Hematopoietic multipotent progenitor cell treated with erythropoietin and hydrocortisone succinate and interleukin-3 and kit ligand, for 15 days (in vitro differentiated cells): Measurements from ENCODE around the gene FBLN2.

ENCODE experiments used
- DNase-seq: peaks from one replicate; pipeline ENCODE4 v3.0.0-alpha.2; 2015; ENCODE audit warnings: low spot score

The FBLN2 gene

GRCh38 chr3:13648060-13649001 is 99.4 kb downstream of the FBLN2 start:
- DNase-seq, result peak; percentile 57

DNA sequence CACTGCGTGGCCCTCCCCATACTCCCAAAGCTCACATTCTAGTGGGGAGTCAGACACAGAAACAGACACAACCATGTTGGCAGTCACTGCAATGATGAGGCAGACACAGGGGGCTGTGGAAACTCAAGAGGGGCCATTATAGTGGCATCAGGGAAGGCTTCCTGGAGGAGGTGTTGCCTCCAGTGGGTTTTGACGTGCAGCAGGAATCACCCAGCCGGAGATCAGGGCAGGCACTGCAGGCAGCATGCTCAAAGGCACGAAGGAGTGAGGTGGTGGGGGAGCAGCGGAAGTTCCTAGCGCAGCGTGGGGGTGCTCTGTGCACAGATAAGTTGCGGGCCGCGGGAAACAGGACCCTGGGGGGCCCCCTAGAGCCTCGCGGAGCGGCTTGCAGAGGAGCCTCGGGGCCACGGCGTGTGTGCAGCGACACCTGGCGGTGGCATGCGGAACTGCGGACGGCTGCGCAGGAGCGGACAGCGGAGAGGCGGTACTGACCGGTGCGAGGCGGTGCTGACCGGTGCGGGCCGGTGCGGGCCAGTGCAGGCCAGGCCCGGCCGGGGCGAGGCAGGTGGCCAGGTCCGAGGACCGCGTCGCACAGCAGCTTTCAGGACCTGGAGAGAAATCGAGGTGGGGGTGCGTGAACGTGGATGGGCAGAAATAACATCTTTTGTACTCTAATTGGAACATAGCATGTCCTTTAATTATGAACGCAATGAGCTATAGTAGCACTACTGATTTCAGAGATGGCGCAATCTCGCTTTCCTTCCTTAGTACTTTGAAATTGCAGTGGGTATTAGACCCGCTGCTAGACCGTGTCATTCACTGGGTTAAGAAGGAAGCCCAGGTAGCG is 101.5 kb downstream of the FBLN2 start:
- DNase-seq, result peak; percentile 71

- DNase-seq, result no peak
Measured at GRCh38 chr3:13651057-13651400, 102.1 kb downstream of the FBLN2 start.

- no peak for DNase-seq
Measured at GRCh38 chr3:13651775-13652428, 103.0 kb downstream of the FBLN2 start.

GRCh38 chr3:13652728-13653127 is 103.8 kb downstream of the FBLN2 start:
- no peak for DNase-seq

GRCh38 chr3:13653631-13654279 is 104.8 kb downstream of the FBLN2 start:
- no peak for DNase-seq

DNA sequence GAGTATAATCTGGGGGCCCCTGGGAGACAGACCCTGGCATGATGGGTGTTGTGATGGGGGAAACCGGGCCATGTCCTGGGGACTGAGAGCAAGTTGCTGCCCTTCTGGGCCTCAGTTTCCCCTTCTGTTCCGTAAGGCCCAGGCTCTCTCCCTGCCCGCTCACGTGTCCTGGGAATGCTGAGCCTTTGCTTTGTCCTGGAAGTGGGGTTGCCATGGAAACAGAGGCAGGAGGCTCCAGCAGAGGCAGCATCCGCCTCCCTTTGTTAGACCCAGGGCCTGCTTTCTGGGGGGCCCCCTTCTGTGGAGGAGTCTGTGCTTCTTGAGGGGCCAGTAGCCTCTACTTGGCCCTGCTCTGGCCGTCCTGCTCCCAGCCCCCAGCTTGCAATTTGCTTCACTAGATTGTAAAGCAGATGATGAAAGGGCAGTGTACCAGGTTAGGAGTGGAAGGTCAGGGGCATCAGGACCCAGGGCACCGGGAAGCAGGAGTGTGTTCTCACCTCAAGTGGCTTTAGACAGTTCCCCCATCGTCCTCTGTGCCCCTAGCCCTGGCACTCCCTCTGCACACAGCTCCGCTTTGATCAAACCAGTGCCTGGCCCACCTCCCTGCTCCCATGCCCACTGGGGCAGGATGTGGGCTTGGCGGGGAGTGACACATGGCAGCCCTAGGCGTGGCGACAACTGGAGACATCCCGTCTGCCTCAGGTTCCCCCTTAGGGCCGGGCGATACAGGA is 105.6 kb downstream of the FBLN2 start:
- DNase-seq, result no peak

DNA sequence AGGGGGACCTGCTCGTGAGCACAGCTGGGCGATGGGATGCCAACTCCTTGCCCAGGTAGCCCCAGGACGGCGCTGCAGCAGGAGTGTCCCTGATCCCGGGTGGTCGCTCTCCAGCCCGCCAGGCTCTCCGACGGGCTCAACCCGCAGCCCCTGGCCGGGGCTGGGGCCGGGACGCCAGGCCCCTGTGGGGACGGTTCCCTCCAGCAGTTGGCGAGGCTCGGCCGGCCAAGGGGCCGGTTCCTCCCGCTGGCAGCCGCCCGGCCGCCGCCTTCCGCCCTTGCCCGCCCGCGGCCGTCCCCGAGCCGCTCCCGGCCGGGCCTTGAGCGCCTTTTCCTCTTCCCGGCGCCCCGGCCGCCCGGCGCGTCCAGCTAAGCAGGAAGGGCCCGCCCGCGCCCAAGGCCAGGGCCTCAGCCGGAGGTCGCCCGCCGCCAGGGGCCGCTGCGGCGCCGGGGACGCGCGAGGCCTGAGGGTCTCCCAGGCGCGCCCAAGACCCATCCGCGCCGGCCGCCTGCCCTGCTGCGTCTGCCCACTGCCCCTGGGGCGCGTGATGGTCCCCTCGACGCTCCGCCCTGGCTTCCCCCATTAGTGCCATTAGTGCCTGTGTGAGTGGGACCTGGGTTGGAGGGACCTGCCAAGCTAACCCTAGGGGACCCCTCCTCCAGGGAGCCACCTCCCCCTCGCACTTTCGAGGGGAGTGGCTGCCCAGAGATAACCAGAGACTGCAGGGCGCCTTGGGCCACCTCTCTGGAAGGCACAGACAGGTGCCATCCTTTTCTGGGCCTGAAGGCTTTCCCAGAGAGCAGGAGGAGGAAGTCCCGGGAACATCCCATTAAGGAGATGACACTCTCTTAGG is 106.4 kb downstream of the FBLN2 start:
- no peak for DNase-seq

GRCh38 chr3:13656584-13657301 is 107.8 kb downstream of the FBLN2 start:
- no peak for DNase-seq

- no peak for DNase-seq
Measured at GRCh38 chr3:13657660-13658435, 108.9 kb downstream of the FBLN2 start.

- no peak for DNase-seq
Measured at GRCh38 chr3:13658681-13659080, 109.8 kb downstream of the FBLN2 start.

DNA sequence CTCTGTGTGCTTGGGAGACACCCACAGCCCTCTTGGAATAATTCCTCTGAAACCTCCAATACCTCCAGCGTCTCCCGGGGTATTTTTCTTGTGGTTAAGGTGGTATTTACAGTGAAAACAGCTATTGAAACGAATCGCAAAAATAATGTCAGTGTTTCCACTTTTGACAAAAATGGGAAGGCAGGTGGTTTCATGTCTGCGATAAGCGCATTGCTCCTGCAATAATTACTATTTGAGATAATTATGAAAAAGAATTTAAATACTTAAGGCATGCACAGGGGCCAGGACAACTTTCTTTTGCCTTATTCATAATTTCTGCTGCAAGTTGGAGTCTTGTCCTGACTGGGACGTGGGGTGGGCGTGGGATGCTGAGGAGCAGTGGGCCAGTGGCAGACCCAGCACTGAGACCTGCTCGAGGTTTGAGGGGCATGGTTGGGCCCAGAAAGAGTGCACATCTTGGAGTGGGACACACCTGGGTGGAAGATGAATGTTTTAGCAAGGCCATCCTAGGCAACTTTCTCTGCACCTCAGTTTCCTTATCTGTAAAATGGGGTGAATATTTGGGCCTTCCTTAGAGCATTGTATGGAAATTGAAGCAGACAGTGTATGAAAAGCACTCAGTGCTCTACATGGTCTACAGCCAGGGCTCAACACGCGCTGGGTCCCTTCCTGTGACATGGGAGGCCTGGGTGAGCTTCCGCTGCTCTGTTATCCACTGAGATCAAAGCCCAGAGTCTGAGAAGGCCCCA is 110.5 kb downstream of the FBLN2 start:
- no peak for DNase-seq

DNA sequence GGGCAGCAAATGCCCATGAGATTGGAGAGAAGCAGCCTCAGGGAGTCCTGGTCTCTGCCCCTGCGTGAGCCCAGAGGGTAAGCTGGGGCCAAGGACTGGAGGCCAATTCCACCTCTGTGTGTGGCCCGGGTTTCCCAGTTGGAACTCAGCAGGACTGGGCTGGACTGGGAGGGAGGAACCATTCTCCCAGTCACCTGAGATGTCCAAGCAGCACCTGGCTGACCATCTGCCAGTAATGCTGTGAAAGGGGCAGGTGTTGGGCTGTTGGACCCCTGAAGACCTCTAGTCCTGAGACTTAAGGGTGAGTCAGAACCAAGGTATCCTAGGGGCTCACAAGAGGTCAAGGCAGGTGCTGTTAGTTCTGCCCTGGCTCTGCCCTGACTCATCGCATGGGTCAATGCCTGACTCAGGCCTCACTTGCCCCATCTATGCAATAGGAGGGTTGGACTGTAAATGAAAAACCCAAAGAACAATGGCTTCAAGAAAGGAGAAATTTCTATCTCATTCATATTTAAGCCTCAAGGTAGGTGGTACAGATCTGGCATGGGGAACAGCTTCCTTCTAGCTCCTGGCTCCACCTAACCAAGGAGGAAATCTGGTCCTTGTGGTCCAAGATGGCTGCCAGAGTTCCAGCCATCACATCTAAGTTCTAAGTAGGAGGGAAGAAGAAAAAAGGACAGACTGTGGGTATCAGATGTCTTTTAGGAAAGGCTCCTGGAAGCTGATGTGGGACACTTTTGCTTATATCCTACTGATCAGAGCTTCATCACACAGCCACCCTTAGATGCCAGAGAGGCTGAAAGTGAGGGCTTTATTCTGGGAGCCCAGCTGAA is 111.3 kb downstream of the FBLN2 start:
- DNase-seq, result no peak

GRCh38 chr3:13661121-13661520 is 112.2 kb downstream of the FBLN2 start:
- no peak for DNase-seq

DNA sequence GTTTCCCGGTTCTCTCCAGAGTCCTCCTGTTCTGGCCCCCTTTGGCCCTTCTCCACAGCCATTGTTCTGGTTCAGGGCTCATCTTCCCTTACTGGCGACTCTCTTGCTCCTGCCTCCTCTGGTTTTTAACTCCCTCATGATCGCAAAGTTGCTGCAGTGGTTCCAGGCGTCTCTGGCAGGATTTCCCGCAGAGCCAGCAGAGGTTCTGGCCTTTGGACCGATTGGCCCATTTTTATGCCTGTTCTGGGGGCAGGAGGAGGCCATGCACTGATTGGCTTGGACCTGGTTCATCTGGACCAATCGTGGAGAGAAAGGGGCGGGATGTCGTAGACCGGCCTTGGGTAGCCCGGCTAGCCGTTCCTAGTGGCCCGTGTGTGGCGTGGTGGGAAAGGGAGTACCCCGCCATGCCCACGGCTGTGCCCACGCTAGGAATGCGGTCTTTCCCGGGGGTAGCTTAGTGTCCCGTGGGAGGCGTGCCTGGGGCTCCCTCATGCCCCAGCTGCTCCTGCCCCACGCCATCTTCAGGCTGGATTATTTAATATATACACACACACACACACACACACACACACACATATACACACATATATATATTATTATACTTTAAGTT is 113.4 kb downstream of the FBLN2 start:
- DNase-seq, result no peak

DNA sequence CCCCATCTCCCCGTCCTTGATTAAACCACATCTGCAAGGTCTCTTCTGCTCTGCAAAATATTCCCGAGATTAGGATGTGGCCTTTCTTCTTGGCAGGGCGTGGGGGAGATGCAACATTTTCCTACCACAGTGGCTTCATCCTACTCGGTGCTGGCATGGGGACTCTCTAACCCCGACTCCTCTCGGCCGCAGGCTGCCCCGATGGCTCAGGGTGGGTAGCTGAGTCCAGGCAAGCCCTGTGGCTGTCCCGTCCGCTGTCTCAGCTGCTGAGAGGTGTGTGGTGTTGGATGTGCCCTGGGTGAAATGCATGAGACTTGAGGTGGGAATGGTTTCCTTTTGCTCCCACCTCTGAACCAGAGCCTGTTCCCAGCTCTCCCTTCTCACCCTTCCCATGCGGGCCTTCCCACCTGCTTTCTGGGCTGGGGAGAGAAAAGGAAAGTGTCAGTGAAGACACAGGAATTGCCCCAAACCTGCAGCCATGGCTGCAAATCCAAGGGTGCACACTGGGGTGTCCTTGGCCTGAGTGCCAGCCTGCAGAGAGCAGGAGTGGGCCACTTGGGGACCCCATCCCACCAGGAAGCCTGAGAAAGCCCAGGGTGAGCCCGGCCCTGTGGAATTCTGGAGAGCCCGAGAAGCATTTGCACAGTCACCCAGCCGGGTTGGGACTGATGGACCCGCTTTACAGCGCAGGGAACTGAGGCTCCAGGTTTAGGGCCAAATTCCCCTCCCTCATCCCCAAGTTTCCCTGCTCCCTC is 115.0 kb downstream of the FBLN2 start:
- no peak for DNase-seq
